Fibroblast of peridontal ligament (primary cell): ENCODE measurements around the gene COBL.

Experiments
- DNase-seq: peaks from one replicate; pipeline ENCODE4 v3.0.0-alpha.2; 2010; ENCODE audit errors: extremely low read depth

COBL gene

DNA sequence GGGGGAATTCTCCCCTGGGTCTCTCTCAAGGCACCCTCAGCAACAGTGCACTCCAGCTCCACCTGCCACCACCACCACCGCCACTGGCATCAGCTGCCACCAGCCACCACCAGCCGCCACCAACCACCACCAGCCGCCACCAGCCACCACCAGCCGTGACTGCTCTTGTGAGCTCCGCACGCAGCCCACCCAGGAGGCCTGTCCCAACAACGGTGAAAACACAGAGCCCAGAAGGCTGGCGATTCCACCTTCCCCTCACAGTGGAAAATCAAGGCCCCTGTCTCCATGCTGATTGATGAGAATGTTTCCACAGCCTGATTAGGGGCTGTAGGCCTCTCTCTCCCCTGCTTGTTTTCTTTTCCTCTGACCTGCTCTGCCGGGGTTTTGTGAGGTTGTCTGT, 41.1 kb downstream of the COBL start:
- DNase-seq = no peak

GRCh38 chr7:51274955-51275354, 41.7 kb downstream of the COBL start:
- no peak for DNase-seq

- no peak for DNase-seq
Measured at GRCh38 chr7:51274001-51274400, 42.6 kb downstream of the COBL start.

DNA sequence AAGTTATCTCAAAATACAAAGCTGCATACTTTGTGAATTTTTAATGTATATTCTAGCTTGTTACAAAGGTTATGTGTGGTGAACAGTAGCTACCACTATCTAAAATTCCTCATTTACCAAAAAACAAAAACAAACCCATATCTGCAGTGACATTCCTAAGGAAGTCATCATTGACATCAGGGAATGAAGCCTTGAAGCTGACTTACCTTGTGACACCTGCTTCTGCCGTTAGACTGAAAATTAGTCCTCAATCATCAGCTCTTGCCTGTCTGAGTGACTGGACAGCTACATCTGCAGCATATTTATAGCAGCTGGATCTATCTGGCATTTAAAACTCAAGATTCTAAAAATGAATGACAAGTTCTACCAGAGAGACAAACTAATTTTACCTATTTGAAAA, 43.2 kb downstream of the COBL start:
- DNase-seq = no peak

DNA sequence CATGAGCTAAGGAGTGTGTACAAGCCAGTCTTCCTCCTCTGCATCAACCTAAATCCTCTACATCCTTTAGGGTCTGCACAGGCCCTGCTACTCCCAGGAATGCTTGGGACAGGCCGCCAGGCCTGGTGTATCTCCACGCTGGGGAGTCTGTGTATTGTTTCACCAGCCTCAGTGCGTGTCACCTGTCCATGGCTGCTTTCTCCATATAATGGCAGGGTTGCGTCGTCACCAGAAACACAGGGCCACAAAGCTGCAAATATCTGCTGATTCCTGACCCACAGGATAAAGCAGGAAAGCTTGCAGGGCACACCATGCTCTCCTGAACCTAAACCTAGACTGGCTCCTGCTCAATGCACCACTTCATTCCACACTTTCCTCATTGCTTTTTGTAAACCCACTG, 45.6 kb downstream of the COBL start:
- DNase-seq = no peak

DNA sequence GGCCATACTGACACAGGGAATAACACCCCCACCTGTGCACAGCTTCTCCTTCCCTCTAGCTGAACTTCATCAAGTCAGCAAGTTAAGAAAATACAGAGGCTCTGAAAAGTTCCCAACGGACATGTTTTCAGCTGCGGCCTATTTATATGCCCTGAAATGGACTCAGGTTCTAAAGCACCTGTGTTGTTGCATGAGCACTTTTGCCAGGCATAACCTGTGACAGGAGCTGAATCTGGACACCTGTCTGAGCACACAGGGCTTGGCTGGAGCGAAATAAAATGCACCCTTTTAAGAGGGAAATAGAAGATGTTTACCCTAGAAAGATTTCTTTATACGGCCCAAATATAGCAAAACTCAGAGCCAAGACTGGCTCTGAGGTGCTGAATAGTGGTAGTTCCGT, 46.7 kb downstream of the COBL start:
- DNase-seq = no peak

- DNase-seq = no peak
Measured at GRCh38 chr7:51269321-51269720, 47.3 kb downstream of the COBL start.

- no peak for DNase-seq
Measured at GRCh38 chr7:51268859-51269258, 47.8 kb downstream of the COBL start.

- DNase-seq = no peak
Measured at GRCh38 chr7:51267169-51267568, 49.4 kb downstream of the COBL start.

DNA sequence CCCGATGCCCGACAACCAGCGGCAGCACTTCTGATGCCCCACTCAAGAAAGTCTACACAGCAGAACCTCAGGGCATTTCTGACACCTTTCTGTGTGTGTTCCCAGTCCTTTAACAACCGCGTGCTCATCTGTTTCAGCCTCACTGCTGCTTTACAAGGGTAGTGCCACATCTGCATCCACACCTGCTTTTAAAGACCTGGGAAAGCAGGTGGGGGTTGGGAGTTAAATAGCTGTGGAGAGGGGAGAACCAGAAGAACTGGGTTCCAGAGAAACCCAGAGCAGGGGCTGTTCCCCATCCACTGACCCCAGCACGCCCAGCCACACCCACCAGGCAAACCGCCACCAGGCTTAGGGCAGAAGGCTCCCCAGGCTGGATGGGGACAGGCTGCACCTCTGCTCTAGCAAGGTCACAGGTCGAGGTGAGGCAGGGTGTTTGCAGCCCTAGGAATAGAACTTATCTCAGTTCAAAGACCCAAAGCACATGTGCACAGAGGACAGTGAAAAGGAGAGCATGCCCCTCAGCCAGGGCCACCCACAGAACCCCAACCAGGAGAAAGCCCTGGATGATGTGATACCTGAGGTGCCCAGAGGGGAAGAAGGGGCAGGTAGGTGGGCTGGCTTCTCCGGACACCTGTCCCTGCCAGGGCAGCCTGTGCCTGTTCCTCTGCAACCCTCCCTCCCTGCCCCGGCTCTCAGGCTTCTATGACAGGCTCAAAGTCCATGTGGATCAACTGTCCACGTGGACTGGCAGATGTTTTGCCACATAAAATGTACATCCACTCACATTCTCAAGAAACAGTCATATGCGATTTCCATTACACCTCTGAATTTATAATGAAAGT, 51.3 kb downstream of the COBL start:
- no peak for DNase-seq

GRCh38 chr7:51263631-51264484, 52.8 kb downstream of the COBL start:
- no peak for DNase-seq

DNA sequence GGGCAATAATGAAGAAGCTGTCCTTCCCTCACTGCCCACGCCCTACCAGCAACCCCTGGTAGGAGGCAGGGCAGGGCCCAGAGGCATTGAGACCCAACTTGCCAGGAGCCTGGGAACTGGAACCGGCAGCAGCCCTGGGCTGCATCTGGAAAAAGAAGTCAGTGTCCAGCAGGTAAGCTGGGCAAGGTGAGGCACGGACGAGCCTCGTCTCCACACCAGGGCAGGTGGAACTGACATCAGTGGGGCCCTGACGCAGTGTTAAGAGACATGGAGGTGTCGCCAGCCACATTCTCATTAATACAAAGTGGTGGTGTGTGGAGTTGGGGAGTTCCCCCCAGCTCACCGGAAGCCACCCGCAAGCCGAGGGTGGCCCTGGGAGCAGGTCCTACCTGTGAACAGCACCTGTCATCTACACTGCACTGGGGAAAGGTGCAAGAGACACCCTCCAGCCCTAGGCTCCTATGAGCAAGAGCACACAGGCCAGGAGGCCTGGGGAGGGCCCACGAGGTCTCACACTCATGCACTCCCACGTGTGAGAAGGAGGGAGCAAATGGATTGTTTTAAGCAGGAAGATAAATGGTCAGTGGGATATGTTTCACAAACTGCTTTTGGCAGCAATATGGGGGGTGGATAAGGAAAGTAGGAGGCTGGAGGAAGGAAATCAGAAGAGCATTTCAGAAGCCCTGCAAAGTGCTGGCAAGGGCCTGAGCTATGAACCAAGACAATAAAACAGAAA, 53.6 kb downstream of the COBL start:
- no peak for DNase-seq

- DNase-seq = no peak
Measured at GRCh38 chr7:51261950-51262795, 54.4 kb downstream of the COBL start.

DNA sequence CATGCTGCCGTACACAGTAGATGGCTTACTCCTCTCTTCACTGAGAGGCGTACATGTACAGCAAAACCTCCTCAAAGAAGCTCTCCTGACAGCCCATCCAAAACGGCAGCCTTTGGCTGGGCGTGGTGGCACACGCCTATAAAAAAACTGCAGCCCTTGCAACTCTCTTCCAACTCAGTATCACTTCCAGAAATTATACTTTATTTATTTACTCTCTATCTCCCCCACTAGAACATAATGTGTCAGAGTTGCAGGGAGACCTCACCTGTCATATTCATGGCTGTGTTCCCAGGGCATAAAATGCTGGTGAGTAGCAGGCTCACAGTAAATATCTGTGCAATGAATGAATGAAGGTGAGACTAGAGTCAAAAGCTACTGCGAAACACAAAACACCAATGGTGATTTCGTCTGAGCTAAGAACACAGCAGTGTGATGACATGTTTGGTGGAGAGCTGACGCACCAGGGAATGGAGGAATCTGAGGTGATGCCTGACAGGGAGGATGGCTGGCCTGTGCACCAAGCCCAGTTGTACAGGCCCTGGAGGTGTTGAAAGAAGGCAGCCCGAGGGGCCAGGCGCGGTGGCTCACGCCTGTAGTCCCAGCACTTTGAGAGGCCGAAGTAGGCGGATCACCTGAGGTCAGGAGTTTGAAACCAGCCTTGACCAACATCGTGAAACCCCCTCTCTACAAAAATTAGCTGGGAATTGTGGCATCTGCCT, 55.3 kb downstream of the COBL start:
- DNase-seq = no peak

- DNase-seq = no peak
Measured at GRCh38 chr7:51260516-51260915, 56.1 kb downstream of the COBL start.

- no peak for DNase-seq
Measured at GRCh38 chr7:51259766-51260165, 56.8 kb downstream of the COBL start.

- DNase-seq = no peak
Measured at GRCh38 chr7:51256916-51257315, 59.7 kb downstream of the COBL start.

DNA sequence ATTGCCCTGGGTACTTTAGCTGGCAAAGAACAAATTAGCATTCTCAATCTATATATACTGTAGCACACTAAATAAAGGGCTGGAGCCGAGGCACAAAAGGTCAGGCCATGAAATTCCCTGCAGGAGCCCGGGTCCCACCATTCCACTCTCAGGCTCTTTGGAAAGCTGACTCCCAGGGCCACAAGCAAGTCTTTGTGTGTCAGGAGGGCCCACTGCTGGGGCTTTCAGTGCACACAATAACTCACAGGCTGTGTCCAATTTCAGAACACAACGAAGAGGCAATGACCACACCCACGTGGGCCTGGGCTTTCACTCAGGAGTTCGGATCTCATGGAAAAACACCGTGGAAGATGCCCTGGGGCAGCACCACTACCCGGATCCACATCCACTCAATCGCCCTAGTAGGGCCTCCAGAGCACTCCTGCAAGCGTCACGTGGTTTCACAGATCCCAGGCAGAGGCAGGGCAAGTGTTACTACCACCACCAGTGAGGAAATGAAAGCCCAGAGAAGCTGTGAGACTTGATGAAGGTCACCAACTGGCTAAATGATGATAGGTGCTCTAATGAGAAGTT, 60.3 kb downstream of the COBL start:
- DNase-seq = no peak

- no peak for DNase-seq
Measured at GRCh38 chr7:51255536-51256208, 60.9 kb downstream of the COBL start.

GRCh38 chr7:51255036-51255435, 61.6 kb downstream of the COBL start:
- DNase-seq = no peak
